ENCODE results near the gene MSL1.

GRCh38 chr17:40084477-40084876 lies 37.3 kb upstream of the MSL1 start:
- TF ChIP-seq EZH2 (IDR thresholded peaks at IDR 0.05; ENCODE audit: borderline replicate concordance, low read length), result no peak
- TF ChIP-seq, protein P1, sequence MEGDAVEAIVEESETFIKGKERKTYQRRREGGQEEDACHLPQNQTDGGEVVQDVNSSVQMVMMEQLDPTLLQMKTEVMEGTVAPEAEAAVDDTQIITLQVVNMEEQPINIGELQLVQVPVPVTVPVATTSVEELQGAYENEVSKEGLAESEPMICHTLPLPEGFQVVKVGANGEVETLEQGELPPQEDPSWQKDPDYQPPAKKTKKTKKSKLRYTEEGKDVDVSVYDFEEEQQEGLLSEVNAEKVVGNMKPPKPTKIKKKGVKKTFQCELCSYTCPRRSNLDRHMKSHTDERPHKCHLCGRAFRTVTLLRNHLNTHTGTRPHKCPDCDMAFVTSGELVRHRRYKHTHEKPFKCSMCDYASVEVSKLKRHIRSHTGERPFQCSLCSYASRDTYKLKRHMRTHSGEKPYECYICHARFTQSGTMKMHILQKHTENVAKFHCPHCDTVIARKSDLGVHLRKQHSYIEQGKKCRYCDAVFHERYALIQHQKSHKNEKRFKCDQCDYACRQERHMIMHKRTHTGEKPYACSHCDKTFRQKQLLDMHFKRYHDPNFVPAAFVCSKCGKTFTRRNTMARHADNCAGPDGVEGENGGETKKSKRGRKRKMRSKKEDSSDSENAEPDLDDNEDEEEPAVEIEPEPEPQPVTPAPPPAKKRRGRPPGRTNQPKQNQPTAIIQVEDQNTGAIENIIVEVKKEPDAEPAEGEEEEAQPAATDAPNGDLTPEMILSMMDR (conservative IDR thresholded peaks at IDR 0.05 in 1 of 2, IDR thresholded peaks at IDR 0.05 in 1 of 2; ENCODE audit: extremely low read depth in 1 of 2, insufficient read depth in 1 of 2, low read depth in 1 of 2, low read length in 2 of 2), result no peak

All from mammary epithelial cell (primary cell).